OCI-LY7 (cell line): ENCODE results near the gene ERN2. TPM values are rescaled to one million over a fixed set of nuclear protein-coding genes. Genes with fewer than 3 reads are reported as not detected.

Experiments used
- BruUV-seq: library from RNA; stranded (reverse); fragments of 400-500 nt; replicated peaks from 2 replicates; lab custom pipeline; 2021; lab: Mats Ljungman, UMichigan
- CTCF ChIA-PET: fragments of 300-600 bp; sonication (Branson Sonifier 250); formaldehyde crosslinking; loops from one replicate; lab custom pipeline; 2022; ENCODE audit warnings: antibody characterized with exemption; ENCODE audit not compliant: unreplicated experiment; lab: Charles Lee
- POLR2A ChIA-PET: fragments of 300-600 bp; sonication (Branson Sonifier 250); formaldehyde crosslinking; loops from one replicate; lab custom pipeline; 2022; ENCODE audit warnings: antibody characterized with exemption; lab: Charles Lee
- DNase-seq: peaks from one replicate; pipeline ENCODE4 v3.0.0-alpha.2; 2015; ENCODE audit warnings: low spot score
- H2AFZ ChIP-seq: fragments of 200-600 bp; sonication (generic), shearing (Covaris generic); 2 replicates; pipeline ENCODE4 v1.6.1; 2014; ENCODE audit warnings: mild to moderate bottlenecking, antibody characterized with exemption, low read length, moderate library complexity
- H3K27ac ChIP-seq: fragments of 200-600 bp; sonication (generic); 2 replicates; pipeline ENCODE4 v1.5.1; 2014; ENCODE audit warnings: mixed run types, low read depth, mild to moderate bottlenecking, moderate library complexity, low read length, inconsistent platforms; ENCODE audit not compliant: poor library complexity, severe bottlenecking
- H3K36me3 ChIP-seq: fragments of 200-600 bp; sonication (generic); 2 replicates; pipeline ENCODE4 v1.6.1; 2014; ENCODE audit warnings: mild to moderate bottlenecking, antibody characterized with exemption, low read length, moderate library complexity, mixed read lengths; ENCODE audit not compliant: insufficient read depth
- H3K4me1 ChIP-seq: fragments of 200-600 bp; sonication (generic); 2 replicates; pipeline ENCODE4 v1.5.1; 2014; ENCODE audit warnings: mild to moderate bottlenecking, low read length; ENCODE audit not compliant: insufficient read depth, poor library complexity, severe bottlenecking
- H3K4me2 ChIP-seq: fragments of 200-600 bp; sonication (generic); 2 replicates; pipeline ENCODE4 v1.6.1; 2014; ENCODE audit warnings: mild to moderate bottlenecking, low read length
- H3K4me3 ChIP-seq: fragments of 200-600 bp; sonication (generic); 2 replicates; pipeline ENCODE4 v1.5.1; 2014; ENCODE audit warnings: mild to moderate bottlenecking, low read depth, low read length; ENCODE audit not compliant: poor library complexity, severe bottlenecking
- H3K79me2 ChIP-seq: fragments of 200-600 bp; sonication (generic); 2 replicates; pipeline ENCODE4 v1.6.1; 2016; ENCODE audit warnings: low read depth, mild to moderate bottlenecking, low read length, moderate library complexity, mixed read lengths; ENCODE audit not compliant: insufficient read depth
- H3K9me2 ChIP-seq: fragments of 200-600 bp; sonication (generic); 2 replicates; pipeline ENCODE4 v1.6.1; 2016; ENCODE audit warnings: mild to moderate bottlenecking, low read length, mixed read lengths; ENCODE audit not compliant: insufficient read depth
- H3K9me3 ChIP-seq: fragments of 200-600 bp; sonication (generic); 2 replicates; pipeline ENCODE4 v1.6.1; 2014; ENCODE audit warnings: mild to moderate bottlenecking, mixed run types, low read length, mixed read lengths
- H4K20me1 ChIP-seq: fragments of 200-600 bp; sonication (generic); 2 replicates; pipeline ENCODE4 v1.6.1; 2014; ENCODE audit warnings: mild to moderate bottlenecking, antibody characterized with exemption, low read length, moderate library complexity, mixed read lengths; ENCODE audit not compliant: insufficient read depth
- CTCF ChIP-seq: fragments of 200-600 bp; sonication (generic); conservative IDR thresholded peaks from 2 replicates; pipeline ENCODE4 v1.5.1; 2014; ENCODE audit warnings: mild to moderate bottlenecking, antibody characterized with exemption, low read length, moderate library complexity, mixed read lengths
- EZH2phosphoT487 ChIP-seq: fragments of 200-600 bp; sonication (generic); IDR thresholded peaks from 2 replicates; pipeline ENCODE4 v1.6.1; 2018; ENCODE audit warnings: low read depth, borderline replicate concordance, mild to moderate bottlenecking, mixed run types, antibody characterized with exemption, low read length, moderate library complexity, mixed read lengths
- intact Hi-C: fragments of 100-400 bp; cut with micrococcal nuclease; formaldehyde crosslinking; loops from one replicate; pipeline ENCODE4 v1.10.0; 2022; ENCODE audit not compliant: unreplicated experiment
- total RNA-seq, 2 experiments: library from RNA; depleted of rRNA in 1 of 2; stranded (reverse); fragments of >200 nt in 1 of 2; shearing (Covaris generic) in 1 of 2; gene quantifications; 2 replicates each; pipeline ENCODE4 v1.2.3, GENCODE V29; 2014 to 2022

The ERN2 gene
- total RNA-seq, 2 experiments from 2014 or later: 1.2 to 2.5 TPM

GRCh38 chr16:23710008-23710407, 3.0 kb downstream of the ERN2 start:
- H3K9me3 ChIP-seq: no peaks in the 10 kb centered on the region; the same call in 1 of the 2 replicates
- no peaks in the 10 kb centered on the region for H3K36me3 ChIP-seq
- BruUV-seq: no TSS peak
- CTCF ChIA-PET: no interaction called here
- TF ChIP-seq EZH2phosphoT487: no peak
- no peak for TF ChIP-seq CTCF
- no peak overlapping the region for H3K27ac ChIP-seq
- no peak overlapping the region for H3K4me2 ChIP-seq
- no peak overlapping the region for H2AFZ ChIP-seq
- no peak overlapping the region for H3K4me3 ChIP-seq
- H3K4me1 ChIP-seq: no peaks in the 10 kb centered on the region
- POLR2A ChIA-PET: no interaction called here
- H3K79me2 ChIP-seq: no peaks in the 10 kb centered on the region
- intact Hi-C loops: no loop called here
- no peaks in the 10 kb centered on the region for H3K9me2 ChIP-seq
- H4K20me1 ChIP-seq: no peaks in the 10 kb centered on the region
- DNase-seq: no peak

GRCh38 chr16:23709536-23709935, 3.5 kb downstream of the ERN2 start:
- H3K4me1 ChIP-seq: no peaks in the 10 kb centered on the region
- H3K9me2 ChIP-seq: no peaks in the 10 kb centered on the region
- H3K4me3 ChIP-seq: no peak overlapping the region
- DNase-seq: no peak
- ChIA-PET CTCF (no interaction called here), POLR2A (no interaction called here)
- H3K79me2 ChIP-seq: no peaks in the 10 kb centered on the region
- no peak overlapping the region for H3K27ac ChIP-seq
- no TSS peak for BruUV-seq
- H3K9me3 ChIP-seq: no peaks in the 10 kb centered on the region; the same call in 1 of the 2 replicates
- H3K36me3 ChIP-seq: no peaks in the 10 kb centered on the region
- intact Hi-C loops: no loop called here
- no peak overlapping the region for H2AFZ ChIP-seq
- no peak overlapping the region for H3K4me2 ChIP-seq
- no peaks in the 10 kb centered on the region for H4K20me1 ChIP-seq
- no peak for TF ChIP-seq CTCF
- TF ChIP-seq EZH2phosphoT487: no peak

GRCh38 chr16:23706439-23706838, 6.6 kb downstream of the ERN2 start:
- no peak overlapping the region for H3K4me3 ChIP-seq
- H4K20me1 ChIP-seq: no peaks in the 10 kb centered on the region
- peaks cover 5% of the 10 kb centered on the region; the same call in 1 of the 2 replicates for H3K9me3 ChIP-seq
- BruUV-seq: no TSS peak
- no peak for DNase-seq
- H2AFZ ChIP-seq: no peak overlapping the region
- H3K4me1 ChIP-seq: no peaks in the 10 kb centered on the region
- no peaks in the 10 kb centered on the region; the same call in 1 of the 2 replicates for H3K36me3 ChIP-seq
- POLR2A ChIA-PET: no interaction called here
- CTCF ChIA-PET: no interaction called here
- H3K9me2 ChIP-seq: no peaks in the 10 kb centered on the region
- intact Hi-C loops: no loop called here
- H3K4me2 ChIP-seq: no peak overlapping the region
- TF ChIP-seq EZH2phosphoT487: no peak
- H3K27ac ChIP-seq: no peak overlapping the region
- no peaks in the 10 kb centered on the region for H3K79me2 ChIP-seq
